ENCODE measurements around the gene RGS9BP. TPM values are rescaled to one million over a fixed set of nuclear protein-coding genes. Genes with fewer than 3 reads are reported as not detected.

Gene RGS9BP
- total RNA-seq, 4 donors from 2014 or later: 0.54 to 4.5 (median 2.6) TPM

- H3K9me3 ChIP-seq: no peaks in the 10 kb centered on the region
- WGBS, 2 donors (ENCODE audit: low coverage in 1 of 2): 42 to 60% methylated on average over 1 to 2 of the region's 9 CpGs
- no peak overlapping the region for H3K4me3 ChIP-seq
- no peak for TF ChIP-seq POLR2A (IDR thresholded peaks at IDR 0.05)
- TF ChIP-seq POLR2AphosphoS5 (IDR thresholded peaks at IDR 0.05): peak; percentile 63
- TF ChIP-seq, protein P1, sequence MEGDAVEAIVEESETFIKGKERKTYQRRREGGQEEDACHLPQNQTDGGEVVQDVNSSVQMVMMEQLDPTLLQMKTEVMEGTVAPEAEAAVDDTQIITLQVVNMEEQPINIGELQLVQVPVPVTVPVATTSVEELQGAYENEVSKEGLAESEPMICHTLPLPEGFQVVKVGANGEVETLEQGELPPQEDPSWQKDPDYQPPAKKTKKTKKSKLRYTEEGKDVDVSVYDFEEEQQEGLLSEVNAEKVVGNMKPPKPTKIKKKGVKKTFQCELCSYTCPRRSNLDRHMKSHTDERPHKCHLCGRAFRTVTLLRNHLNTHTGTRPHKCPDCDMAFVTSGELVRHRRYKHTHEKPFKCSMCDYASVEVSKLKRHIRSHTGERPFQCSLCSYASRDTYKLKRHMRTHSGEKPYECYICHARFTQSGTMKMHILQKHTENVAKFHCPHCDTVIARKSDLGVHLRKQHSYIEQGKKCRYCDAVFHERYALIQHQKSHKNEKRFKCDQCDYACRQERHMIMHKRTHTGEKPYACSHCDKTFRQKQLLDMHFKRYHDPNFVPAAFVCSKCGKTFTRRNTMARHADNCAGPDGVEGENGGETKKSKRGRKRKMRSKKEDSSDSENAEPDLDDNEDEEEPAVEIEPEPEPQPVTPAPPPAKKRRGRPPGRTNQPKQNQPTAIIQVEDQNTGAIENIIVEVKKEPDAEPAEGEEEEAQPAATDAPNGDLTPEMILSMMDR (IDR thresholded peaks at IDR 0.05): peak in 1 of 4 experiments; percentile 28
- TF ChIP-seq EP300 (IDR thresholded peaks at IDR 0.05): no peak
- H3K27ac ChIP-seq: peak overlapping the region; percentile 12 to 92 (median 90)
- ATAC-seq: no peak
- H3K27me3 ChIP-seq: peaks cover 22% of the 10 kb centered on the region
- H3K4me1 ChIP-seq: peaks cover 0 to 51% (median 9%) of the 10 kb centered on the region in 3 donors
- no peaks in the 10 kb centered on the region for H3K36me3 ChIP-seq
These were observed 2.0 kb downstream of the RGS9BP start for GRCh38 chr19:32677657-32678056.

DNA sequence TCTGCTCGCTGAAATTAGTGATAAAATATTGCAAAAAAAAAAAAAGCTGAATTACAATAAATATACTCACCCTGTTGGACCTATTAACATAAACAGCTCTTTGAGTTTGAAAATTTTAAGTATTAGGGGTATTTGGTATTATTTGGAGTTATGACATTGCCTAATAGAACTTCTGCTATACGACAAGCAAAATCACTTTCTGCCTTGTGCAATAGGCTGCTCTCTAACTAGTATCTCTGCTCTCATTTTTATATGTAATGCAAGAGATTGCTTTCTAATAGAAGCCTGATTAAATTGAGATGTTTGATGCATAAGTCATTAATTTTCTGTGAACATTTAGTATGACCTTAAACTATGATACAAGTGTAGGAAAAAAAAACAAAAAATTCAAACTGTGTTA, 5.3 kb downstream of the RGS9BP start:
- Histone ChIP-seq H3K36me3 (no peaks in the 10 kb centered on the region), H3K27me3 (peaks cover 20% of the 10 kb centered on the region), H3K4me3 (no peak overlapping the region), H3K9me3 (no peaks in the 10 kb centered on the region), H3K4me1 (peaks cover 0 to 24% (median 0%) of the 10 kb centered on the region in 3 donors), H3K27ac (no peak overlapping the region)
- ATAC-seq: no peak
- TF ChIP-seq, protein P1 (IDR thresholded peaks at IDR 0.05): no peak
- TF ChIP-seq POLR2AphosphoS5 (IDR thresholded peaks at IDR 0.05) (no peak), POLR2A (IDR thresholded peaks at IDR 0.05) (no peak), EP300 (IDR thresholded peaks at IDR 0.05) (no peak)
- 73 to 76% methylated on average over 2 of the region's 2 CpGs for WGBS, 2 donors (ENCODE audit: low coverage in 1 of 2)

DNA sequence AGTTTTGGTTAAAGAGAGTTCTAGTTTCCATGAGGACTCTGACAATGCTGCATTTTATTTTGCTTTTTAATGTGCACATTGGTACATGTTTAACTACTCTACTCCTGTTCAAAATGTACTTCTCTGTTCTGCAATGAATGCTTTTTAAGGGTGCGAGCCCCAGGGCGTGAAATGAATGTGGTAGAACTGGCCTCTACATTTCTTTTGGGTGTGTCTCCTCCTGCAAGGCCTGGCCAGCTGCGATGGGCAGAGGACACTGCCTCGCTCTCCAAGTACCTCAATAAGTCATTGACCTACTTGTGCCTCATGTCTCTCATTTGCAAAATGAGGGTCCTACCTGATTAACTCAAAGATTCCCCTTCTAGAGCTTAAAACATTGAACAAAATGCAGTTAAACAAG, 6.7 kb downstream of the RGS9BP start:
- H3K27me3 ChIP-seq: peaks cover 6% of the 10 kb centered on the region
- 83 to 92% methylated on average over 4 of the region's 4 CpGs for WGBS, 2 donors (ENCODE audit: low coverage in 1 of 2)
- no peak overlapping the region for H3K27ac ChIP-seq
- H3K4me1 ChIP-seq: peaks cover 0 to 11% (median 0%) of the 10 kb centered on the region in 3 donors
- no peaks in the 10 kb centered on the region for H3K36me3 ChIP-seq
- H3K4me3 ChIP-seq: no peak overlapping the region
- no peaks in the 10 kb centered on the region for H3K9me3 ChIP-seq
- no peak for ATAC-seq
- TF ChIP-seq POLR2A (IDR thresholded peaks at IDR 0.05) (no peak), EP300 (IDR thresholded peaks at IDR 0.05) (no peak), POLR2AphosphoS5 (IDR thresholded peaks at IDR 0.05) (no peak)
- TF ChIP-seq, protein P1 (IDR thresholded peaks at IDR 0.05): no peak

- H3K9me3 ChIP-seq: no peaks in the 10 kb centered on the region
- H3K4me1 ChIP-seq: peaks cover 0 to 17% (median 2%) of the 10 kb centered on the region in 3 donors
- no peaks in the 10 kb centered on the region for H3K27me3 ChIP-seq
- TF ChIP-seq POLR2AphosphoS5 (IDR thresholded peaks at IDR 0.05) (no peak), POLR2A (IDR thresholded peaks at IDR 0.05) (no peak), EP300 (IDR thresholded peaks at IDR 0.05) (no peak)
- TF ChIP-seq, protein P1 (IDR thresholded peaks at IDR 0.05): no peak
- no peak for ATAC-seq
- 67 to 85% methylated on average over 3 to 5 of the region's 6 CpGs for WGBS, 2 donors (ENCODE audit: low coverage in 1 of 2)
- no peak overlapping the region for H3K27ac ChIP-seq
- no peaks in the 10 kb centered on the region for H3K36me3 ChIP-seq
- H3K4me3 ChIP-seq: no peak overlapping the region
These were observed 11.3 kb downstream of the RGS9BP start for GRCh38 chr19:32686847-32687475.

DNA sequence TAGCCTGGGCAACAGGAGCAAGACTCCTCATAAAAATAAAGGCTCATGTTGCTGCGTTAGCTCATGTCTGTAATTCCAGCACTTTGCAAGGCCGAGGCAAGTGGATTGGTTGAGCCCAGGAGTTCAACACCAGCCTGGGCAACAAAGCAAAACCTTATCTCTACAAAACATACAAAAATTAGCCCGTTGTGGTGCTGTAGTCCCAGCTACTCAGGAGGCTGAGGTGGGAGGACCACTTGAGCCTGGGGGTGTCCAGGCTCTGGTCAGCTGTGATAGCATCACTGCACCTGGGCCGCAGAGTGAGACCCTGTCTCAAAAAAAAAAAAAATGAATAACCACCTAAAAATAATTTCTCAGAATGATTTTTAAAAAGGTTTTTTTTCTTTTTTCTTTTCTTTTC, 12.0 kb downstream of the RGS9BP start:
- TF ChIP-seq POLR2AphosphoS5 (IDR thresholded peaks at IDR 0.05) (no peak), EP300 (IDR thresholded peaks at IDR 0.05) (no peak), POLR2A (IDR thresholded peaks at IDR 0.05) (no peak)
- TF ChIP-seq, protein P1 (IDR thresholded peaks at IDR 0.05): no peak
- H3K4me1 ChIP-seq: peaks cover 0 to 21% (median 2%) of the 10 kb centered on the region in 3 donors
- no peaks in the 10 kb centered on the region for H3K27me3 ChIP-seq
- H3K9me3 ChIP-seq: no peaks in the 10 kb centered on the region
- no peak for ATAC-seq
- H3K27ac ChIP-seq: no peak overlapping the region
- H3K36me3 ChIP-seq: no peaks in the 10 kb centered on the region
- H3K4me3 ChIP-seq: no peak overlapping the region
- 60 to 92% methylated on average over 2 to 3 of the region's 4 CpGs for WGBS, 2 donors (ENCODE audit: low coverage in 1 of 2)

All from gastroesophageal sphincter (tissue), 4 donors.